IgD-negative memory B cell (primary cell): ENCODE results near the gene PDZRN4. TPM values are rescaled to one million over a fixed set of nuclear protein-coding genes. Genes with fewer than 3 reads are reported as not detected.
"Not testable (repeated sequence)": the region's sequence is repeated elsewhere in the genome, so short reads cannot be mapped to it uniquely, and the experiment has no call there.

Source experiments
- H3K27ac Mint-ChIP-seq, 3 donors: one replicate each; pipeline ENCODE4 v1.8.0; 2020 to 2022; ENCODE audit warnings: mild to moderate bottlenecking in 3 of 3, mixed read lengths in 3 of 3, moderate library complexity in 1 of 3
- H3K27me3 Mint-ChIP-seq: one replicate; pipeline ENCODE4 v1.8.0; 2021; ENCODE audit warnings: mixed read lengths
- H3K36me3 Mint-ChIP-seq: one replicate; pipeline ENCODE4 v1.8.0; 2020; ENCODE audit warnings: mild to moderate bottlenecking, mixed read lengths
- H3K4me1 Mint-ChIP-seq, 3 donors: one replicate each; pipeline ENCODE4 v1.8.0; 2020 to 2022; ENCODE audit warnings: mixed read lengths in 3 of 3, mild to moderate bottlenecking in 1 of 3
- H3K4me3 Mint-ChIP-seq, 4 donors: one replicate each; pipeline ENCODE4 v1.8.0; 2020 to 2022; ENCODE audit warnings: mild to moderate bottlenecking in 4 of 4, mixed read lengths in 4 of 4, moderate library complexity in 3 of 4
- H3K9me3 Mint-ChIP-seq, 3 donors: one replicate each; pipeline ENCODE4 v1.8.0; 2020 to 2021; ENCODE audit warnings: mixed read lengths in 3 of 3, mild to moderate bottlenecking in 1 of 3
- polyA plus RNA-seq: library from polyadenylated mRNA; unstranded; fragments of 300-500 nt; fragmentation: Illumina TruSeq; gene quantifications from one replicate; pipeline ENCODE4 v1.2.3, GENCODE V29; 2021

The PDZRN4 gene
- polyA plus RNA-seq, 1 donor from 2014 or later: not detected

DNA sequence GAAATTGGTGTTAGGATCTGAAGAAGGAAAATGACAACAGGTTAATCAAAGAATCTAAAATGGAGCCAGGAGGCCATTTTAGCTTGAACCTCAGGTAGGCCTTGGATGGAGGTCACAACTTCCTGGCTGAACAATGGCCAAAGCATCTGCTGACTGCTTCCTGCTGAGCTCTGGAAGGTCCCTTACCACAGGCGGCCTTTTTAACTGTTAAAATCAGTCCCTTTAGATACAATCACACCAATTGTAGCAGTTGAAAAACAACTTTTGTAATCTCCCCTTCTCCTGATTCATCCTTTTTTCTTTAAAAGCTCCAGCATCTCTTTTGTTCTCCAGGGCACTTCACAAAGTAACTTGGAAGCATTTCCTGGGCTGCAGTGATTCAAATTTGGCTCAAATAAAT, 388.8 kb downstream of the PDZRN4 start:
- no peaks in the 10 kb centered on the region for H3K9me3 Mint-ChIP-seq
- no peaks in the 10 kb centered on the region for H3K4me1 Mint-ChIP-seq
- H3K4me3 Mint-ChIP-seq: no peak overlapping the region
- no peaks in the 10 kb centered on the region for H3K36me3 Mint-ChIP-seq
- H3K27me3 Mint-ChIP-seq: peaks cover 4% of the 10 kb centered on the region
- H3K27ac Mint-ChIP-seq: no peak overlapping the region

DNA sequence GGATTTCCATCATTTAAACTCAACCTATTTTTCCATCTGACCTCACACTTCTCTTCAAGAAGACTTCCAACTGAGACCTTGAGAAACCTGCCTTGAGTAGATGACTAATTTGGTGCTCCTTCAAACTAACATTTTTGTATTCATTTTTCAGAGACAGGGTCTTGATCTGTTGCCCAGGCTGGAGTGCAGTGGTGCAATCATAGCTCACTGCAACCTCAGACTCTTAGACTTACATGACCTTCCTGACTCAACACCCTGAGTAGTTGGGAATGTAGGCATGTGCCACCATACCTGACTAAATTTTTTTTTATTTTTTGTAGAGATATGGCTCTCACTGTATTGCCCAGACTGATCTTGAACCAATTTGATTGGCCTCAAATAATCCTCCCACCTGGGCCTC, 389.9 kb downstream of the PDZRN4 start:
- Mint-ChIP-seq H3K36me3 (no peaks in the 10 kb centered on the region), H3K4me1 (no peaks in the 10 kb centered on the region), H3K27me3 (peaks cover 4% of the 10 kb centered on the region), H3K4me3 (no peak overlapping the region), H3K27ac (no peak overlapping the region), H3K9me3 (no peaks in the 10 kb centered on the region)

DNA sequence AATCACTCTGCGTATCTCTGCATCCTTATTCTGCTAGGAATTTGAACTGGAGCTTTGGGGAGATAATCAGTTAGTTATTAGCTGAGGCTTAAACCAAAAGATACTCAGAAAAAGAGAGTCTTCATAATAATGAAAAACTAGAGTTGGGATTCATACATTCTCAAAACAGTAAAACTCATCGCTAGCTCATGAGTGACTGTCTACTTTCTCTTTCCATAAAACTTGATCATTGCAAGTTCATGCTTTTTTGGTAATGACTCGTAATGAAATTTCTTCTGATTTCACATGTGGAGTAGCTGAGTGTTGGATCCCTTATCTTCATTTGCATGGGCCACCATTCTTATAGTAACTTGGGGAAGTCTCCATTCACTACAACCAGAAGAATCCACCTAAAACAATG, 397.7 kb downstream of the PDZRN4 start:
- H3K27me3 Mint-ChIP-seq: peaks cover 4% of the 10 kb centered on the region
- no peaks in the 10 kb centered on the region for H3K36me3 Mint-ChIP-seq
- peaks cover 0 to 3% (median 0%) of the 10 kb centered on the region in 3 donors for H3K9me3 Mint-ChIP-seq
- peaks cover 0 to 1% (median 0%) of the 10 kb centered on the region in 3 donors for H3K4me1 Mint-ChIP-seq
- H3K27ac Mint-ChIP-seq: no peak overlapping the region
- H3K4me3 Mint-ChIP-seq: no peak overlapping the region

DNA sequence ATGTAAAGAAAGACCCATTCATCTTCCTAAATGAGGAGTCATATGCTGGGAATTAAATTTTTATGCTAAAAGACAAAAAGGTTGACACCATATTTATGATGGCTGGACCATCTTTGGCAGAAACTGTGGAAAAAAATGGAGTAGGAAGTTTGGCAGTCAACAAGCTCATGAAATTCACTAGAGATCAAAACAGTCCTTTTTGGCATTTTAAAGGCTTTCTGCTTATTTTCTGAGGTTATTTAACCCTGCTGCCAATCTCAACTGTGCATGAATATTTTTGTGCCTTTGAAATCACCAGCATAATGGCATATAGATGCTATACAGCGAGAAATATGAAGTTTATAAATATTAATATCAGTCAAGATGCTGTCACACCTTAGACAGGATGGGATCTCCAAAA, 399.5 kb downstream of the PDZRN4 start:
- no peak overlapping the region for H3K4me3 Mint-ChIP-seq
- no peaks in the 10 kb centered on the region for H3K36me3 Mint-ChIP-seq
- H3K4me1 Mint-ChIP-seq: peaks cover 0 to 1% (median 0%) of the 10 kb centered on the region in 3 donors
- H3K27ac Mint-ChIP-seq: no peak overlapping the region
- peaks cover 0 to 3% (median 0%) of the 10 kb centered on the region in 3 donors for H3K9me3 Mint-ChIP-seq
- H3K27me3 Mint-ChIP-seq: peaks cover 4% of the 10 kb centered on the region

DNA sequence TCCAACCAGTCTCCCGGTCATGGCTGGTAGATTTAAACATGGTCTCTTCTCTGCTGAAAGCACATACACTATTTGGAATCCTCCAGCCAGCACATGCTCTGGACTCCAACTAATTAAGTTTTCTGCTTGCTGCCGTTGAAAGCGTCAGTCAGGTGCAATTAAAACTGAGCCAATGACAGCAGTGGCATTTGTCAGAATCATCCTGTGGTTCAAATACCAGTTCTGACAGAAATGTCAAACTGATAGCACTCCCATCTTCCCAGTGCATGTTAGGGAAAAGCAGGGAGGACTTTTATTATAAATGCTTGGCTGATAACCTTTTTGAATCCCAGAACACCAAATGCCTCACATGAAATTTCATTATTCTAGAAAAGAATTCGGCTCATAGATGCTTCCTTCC, 401.8 kb downstream of the PDZRN4 start:
- Mint-ChIP-seq H3K36me3 (no peaks in the 10 kb centered on the region), H3K4me3 (no peak overlapping the region), H3K9me3 (peaks cover 0 to 3% (median 0%) of the 10 kb centered on the region in 3 donors), H3K27me3 (peaks cover 4% of the 10 kb centered on the region), H3K4me1 (peaks cover 0 to 1% (median 0%) of the 10 kb centered on the region in 3 donors), H3K27ac (no peak overlapping the region)

DNA sequence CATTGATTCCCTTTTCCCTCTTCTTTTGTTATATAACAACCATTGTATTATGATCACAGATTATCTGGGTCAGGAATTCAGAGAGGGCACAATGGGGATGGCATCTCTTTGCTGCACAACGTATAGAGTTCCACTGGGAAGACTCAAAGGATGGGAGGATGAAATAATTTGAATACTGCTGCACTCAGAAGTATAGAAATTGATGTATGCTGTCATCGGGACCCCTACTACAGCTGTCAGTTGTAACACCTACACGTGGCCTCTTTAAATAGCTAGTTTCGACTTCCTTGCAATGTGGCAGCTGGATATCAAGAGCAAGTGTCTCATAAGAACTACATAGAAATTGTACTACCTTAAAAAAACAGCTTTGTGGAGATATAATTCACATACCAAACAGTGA, 408.1 kb downstream of the PDZRN4 start:
- H3K27ac Mint-ChIP-seq: no peak overlapping the region
- no peaks in the 10 kb centered on the region for H3K36me3 Mint-ChIP-seq
- no peaks in the 10 kb centered on the region for H3K9me3 Mint-ChIP-seq
- no peaks in the 10 kb centered on the region for H3K27me3 Mint-ChIP-seq
- H3K4me1 Mint-ChIP-seq: no peaks in the 10 kb centered on the region
- no peak overlapping the region for H3K4me3 Mint-ChIP-seq

DNA sequence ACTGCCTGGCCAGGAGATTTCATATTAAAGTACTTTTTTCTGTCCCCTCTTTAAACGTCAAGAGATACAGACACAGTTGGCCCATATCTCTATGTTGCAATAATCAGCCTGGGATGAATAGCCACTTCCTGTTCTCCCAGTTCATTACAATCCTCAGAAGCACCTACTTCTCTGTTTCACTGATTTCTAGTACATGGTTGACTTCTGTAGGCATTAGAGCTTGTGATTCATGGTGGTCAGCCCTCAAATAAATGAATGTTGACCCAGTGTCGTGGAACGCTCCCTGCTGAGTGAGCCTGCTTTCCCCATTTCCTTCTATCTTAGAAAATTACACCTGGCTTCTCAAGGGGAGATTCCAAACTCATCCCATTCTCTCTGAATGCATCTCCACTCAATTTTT, 416.7 kb downstream of the PDZRN4 start:
- Mint-ChIP-seq H3K36me3 (no peaks in the 10 kb centered on the region), H3K4me3 (no peak overlapping the region), H3K27me3 (no peaks in the 10 kb centered on the region), H3K9me3 (peaks cover 0 to 2% (median 0%) of the 10 kb centered on the region in 3 donors), H3K27ac (no peak overlapping the region), H3K4me1 (no peaks in the 10 kb centered on the region)

DNA sequence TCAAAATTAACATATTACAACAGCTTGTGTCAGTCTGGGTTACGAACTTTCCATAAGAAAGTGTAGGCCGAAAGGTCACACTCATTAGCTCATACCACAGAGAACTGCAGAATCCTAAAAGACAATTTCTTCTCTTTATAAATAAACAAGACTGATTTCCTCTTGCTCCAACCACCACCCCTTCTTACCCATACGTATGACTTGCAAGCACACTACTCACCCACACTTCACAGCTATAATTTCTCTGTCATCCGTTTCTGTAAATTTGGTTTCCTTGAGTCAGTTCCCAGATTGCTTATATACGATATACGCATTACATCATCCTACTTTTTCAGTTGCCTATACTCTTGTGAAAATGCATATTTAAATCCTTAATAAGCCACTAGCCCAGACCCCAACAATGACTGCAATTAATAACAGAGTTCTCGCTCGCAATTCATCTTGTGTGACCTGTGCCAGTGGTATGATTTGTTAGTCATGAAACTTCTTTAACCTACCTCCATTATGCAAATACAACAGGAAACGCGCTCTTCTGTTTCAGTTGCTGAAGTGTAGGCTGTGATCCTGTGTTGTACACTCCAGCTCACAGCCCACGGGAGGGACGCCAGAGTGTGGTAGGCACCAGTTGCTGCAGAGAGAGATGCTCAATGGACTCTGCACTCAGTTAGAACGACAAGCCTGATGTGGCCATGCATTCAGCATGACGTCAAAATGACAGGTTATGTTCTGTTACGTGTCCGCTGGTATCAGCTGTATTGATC, 417.6 kb downstream of the PDZRN4 start:
- Mint-ChIP-seq H3K27me3 (no peaks in the 10 kb centered on the region), H3K4me1 (no peaks in the 10 kb centered on the region), H3K36me3 (no peaks in the 10 kb centered on the region)

DNA sequence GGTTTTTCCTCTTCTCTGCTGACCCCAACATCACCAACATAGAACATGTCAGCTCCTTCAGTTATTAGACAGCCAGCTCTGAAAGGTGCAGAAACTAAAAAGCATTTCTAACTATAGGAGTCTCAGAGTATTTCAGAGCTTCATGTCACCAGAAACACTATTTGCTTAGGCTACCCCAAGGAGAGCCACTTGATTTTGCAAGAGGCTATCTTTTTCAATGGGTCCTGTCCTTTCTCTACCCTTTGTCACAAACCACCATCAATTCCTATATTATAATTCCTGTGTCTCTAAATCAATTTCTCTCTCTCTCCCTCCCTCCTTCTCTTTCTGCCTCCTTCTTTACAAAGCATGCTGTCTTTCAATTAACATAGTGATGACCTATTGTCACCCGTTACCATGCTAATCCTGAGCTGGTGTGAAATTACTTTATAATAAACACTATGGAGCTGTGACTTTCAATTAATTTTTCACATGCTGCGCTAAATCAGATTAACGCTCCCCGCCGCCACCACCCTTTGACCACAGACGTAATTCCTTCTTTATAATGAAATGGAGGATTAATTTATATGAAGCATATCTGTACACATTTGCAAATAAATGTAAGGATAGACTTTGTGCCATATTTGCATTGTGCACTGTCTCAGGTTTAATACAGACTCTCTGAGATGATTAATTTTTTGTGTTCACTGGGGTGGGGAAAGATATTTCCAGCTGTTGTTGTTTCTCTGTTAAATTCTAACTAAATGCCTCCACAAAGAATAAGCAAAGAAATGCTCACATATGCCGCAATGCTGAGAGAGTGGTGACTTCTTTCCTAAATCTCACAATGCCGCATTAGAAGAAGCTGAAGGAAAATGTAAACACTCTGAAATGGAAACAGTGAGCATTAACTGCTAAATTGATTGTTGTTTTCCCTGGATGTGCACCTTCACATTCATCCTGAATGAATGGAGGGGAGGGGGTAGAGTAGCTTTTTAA, 418.6 kb downstream of the PDZRN4 start:
- no peak overlapping the region for H3K4me3 Mint-ChIP-seq
- H3K27me3 Mint-ChIP-seq: no peaks in the 10 kb centered on the region
- no peaks in the 10 kb centered on the region for H3K4me1 Mint-ChIP-seq
- H3K9me3 Mint-ChIP-seq: peaks cover 0 to 2% (median 0%) of the 10 kb centered on the region in 3 donors
- H3K36me3 Mint-ChIP-seq: no peaks in the 10 kb centered on the region
- H3K27ac Mint-ChIP-seq: no peak overlapping the region

More for the DNA sequence above, 417.6 kb downstream of the PDZRN4 start:
- no peak overlapping the region for H3K27ac Mint-ChIP-seq
- H3K9me3 Mint-ChIP-seq: peaks cover 0 to 2% (median 0%) of the 10 kb centered on the region in 3 donors
- H3K4me3 Mint-ChIP-seq: no peak overlapping the region

DNA sequence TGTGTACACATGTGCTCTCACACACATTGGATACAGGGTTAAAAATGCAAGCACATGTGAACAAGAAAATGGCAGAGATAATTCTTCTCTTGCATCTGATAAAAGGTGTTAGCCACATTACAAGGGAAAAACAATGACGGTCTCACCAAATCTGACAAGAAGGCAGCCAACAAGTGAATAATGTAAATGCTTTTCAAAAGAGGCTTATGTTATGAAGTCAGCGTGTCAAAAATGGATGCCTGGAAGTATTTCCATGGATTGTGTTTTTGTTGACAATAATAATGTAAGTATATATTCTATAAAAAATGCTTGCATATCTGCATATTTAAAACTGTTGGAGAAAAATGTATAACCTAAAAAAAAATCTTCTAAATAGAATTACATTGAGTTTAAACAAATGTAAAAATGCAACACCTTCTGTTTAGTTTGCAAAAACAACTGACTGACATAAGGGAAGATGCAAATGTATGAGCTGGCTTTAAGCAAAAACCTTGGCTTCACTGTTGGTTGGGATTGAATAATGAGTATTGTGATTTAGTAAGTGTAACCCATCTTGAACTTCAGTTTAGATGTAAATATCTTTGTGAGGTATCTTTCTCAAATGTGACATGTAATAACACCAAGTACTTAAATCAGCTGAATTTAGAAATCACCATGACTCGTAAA, 424.9 kb downstream of the PDZRN4 start:
- Mint-ChIP-seq H3K27ac (no peak overlapping the region), H3K4me3 (no peak overlapping the region), H3K4me1 (no peaks in the 10 kb centered on the region)

DNA sequence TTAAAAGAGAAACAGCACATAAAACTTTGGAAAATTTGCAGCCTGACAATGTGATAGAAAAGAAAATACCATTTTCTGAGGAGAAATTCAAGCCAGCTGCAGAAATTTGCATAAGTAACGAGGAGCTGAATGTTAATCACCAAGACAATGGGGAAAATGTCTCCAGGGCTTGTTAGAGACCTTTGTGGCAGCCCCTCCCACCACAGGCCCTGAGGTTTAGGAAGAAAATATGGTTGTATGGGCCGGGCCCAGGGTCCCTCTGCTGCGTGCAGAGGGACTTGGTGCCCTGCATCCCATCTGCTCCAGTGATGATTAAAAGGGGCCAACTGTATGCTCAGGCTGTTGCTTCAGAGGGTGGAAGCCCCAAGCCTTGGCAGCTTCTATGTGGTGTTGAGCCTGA, 427.1 kb downstream of the PDZRN4 start:
- not testable (repeated sequence) for H3K4me1 Mint-ChIP-seq, H3K36me3 Mint-ChIP-seq, H3K27me3 Mint-ChIP-seq, H3K27ac Mint-ChIP-seq, H3K4me3 Mint-ChIP-seq, H3K9me3 Mint-ChIP-seq

More for the DNA sequence above, 424.9 kb downstream of the PDZRN4 start:
- no peaks in the 10 kb centered on the region for H3K27me3 Mint-ChIP-seq
- H3K9me3 Mint-ChIP-seq: peaks cover 0 to 6% (median 0%) of the 10 kb centered on the region in 3 donors
- H3K36me3 Mint-ChIP-seq: no peaks in the 10 kb centered on the region

DNA sequence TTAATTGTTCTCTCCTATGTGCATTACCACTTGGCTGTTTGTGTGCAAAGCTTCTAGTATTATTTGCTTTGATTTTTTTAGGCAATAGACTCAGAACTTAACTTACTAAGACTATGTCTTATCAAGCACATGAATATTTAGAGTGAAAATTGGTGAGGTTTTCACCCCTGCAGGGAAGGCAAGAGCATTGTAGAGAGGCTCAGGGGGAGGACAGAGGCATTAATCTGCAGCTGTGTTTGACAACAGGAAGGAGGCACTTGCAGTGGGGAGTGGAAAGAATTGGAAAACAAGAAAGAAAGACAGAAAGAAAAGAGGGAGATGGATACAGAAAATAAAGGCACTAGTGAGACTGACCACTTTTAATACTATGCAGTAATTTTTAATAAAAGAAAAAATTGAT, 431.6 kb downstream of the PDZRN4 start:
- H3K9me3 Mint-ChIP-seq: peaks cover 0 to 2% (median 0%) of the 10 kb centered on the region in 3 donors
- H3K4me1 Mint-ChIP-seq: no peaks in the 10 kb centered on the region
- H3K36me3 Mint-ChIP-seq: no peaks in the 10 kb centered on the region
- H3K27me3 Mint-ChIP-seq: peaks cover 3% of the 10 kb centered on the region
- H3K4me3 Mint-ChIP-seq: no peak overlapping the region
- H3K27ac Mint-ChIP-seq: no peak overlapping the region

DNA sequence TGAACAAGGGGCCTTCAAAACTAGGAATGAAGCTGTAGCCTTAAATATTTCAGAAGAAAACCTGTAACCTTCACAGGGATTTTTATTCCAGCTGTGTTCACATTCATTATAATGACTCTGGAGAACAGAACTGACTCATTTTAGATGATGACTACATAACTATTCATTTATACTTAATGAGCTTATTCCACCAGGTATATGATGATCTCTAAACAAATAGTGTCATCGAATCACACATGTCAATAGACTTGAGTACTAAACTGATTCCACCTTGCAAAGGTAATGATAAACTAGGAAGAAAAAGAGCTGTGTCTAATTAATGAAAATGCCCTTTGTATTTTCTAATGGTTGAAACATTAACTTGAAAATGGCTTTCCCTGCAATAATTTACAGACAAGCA, 433.2 kb downstream of the PDZRN4 start:
- peaks cover 3% of the 10 kb centered on the region for H3K27me3 Mint-ChIP-seq
- H3K4me3 Mint-ChIP-seq: no peak overlapping the region
- peaks cover 0 to 3% (median 0%) of the 10 kb centered on the region in 3 donors for H3K9me3 Mint-ChIP-seq
- no peak overlapping the region for H3K27ac Mint-ChIP-seq
- H3K36me3 Mint-ChIP-seq: no peaks in the 10 kb centered on the region
- no peaks in the 10 kb centered on the region for H3K4me1 Mint-ChIP-seq
